Vagina (tissue), 2 donors: ENCODE measurements around the gene KDM3B. TPM values are rescaled to one million over a fixed set of nuclear protein-coding genes. Genes with fewer than 3 reads are reported as not detected.
"Not testable (repeated sequence)": the region's sequence is repeated elsewhere in the genome, so short reads cannot be mapped to it uniquely, and the experiment has no call there.

Experiments used
- DNase-seq, 2 donors: peaks; one replicate each; pipeline ENCODE4 v3.0.0-alpha.2; 2017; ENCODE audit errors: extremely low spot score in 2 of 2
- H3K27ac ChIP-seq: fragments of 200-600 bp; sonication (generic); one replicate; pipeline ENCODE4 v1.5.1; 2019
- H3K27me3 ChIP-seq: fragments of 200-600 bp; sonication (generic); one replicate; pipeline ENCODE4 v1.5.1; 2019
- H3K36me3 ChIP-seq, 2 donors: fragments of 200-600 bp; sonication (generic); one replicate each; pipeline ENCODE4 v1.5.1; 2017 to 2019
- H3K4me1 ChIP-seq: fragments of 200-600 bp; sonication (generic); one replicate; pipeline ENCODE4 v1.5.1; 2019
- H3K4me3 ChIP-seq, 2 donors: fragments of 200-600 bp; sonication (generic); 1 replicate in 1 of 2; 2 replicates in 1 of 2; pipeline ENCODE4 v1.5.1; 2016 to 2019
- H3K9me3 ChIP-seq: fragments of 200-600 bp; sonication (generic); one replicate; pipeline ENCODE4 v1.5.1; 2019
- POLR2A ChIP-seq, 2 donors: fragments of 450-650 bp; IDR thresholded peaks; one replicate each; pipeline ENCODE4 v1.6.1; 2017; ENCODE audit warnings: antibody characterized with exemption in 2 of 2, mild to moderate bottlenecking in 2 of 2, moderate library complexity in 2 of 2
- POLR2AphosphoS5 ChIP-seq, 2 donors: sonication (generic); formaldehyde crosslinking; IDR thresholded peaks; one replicate each; pipeline ENCODE4 v1.9.0; 2017; ENCODE audit warnings: antibody characterized with exemption in 2 of 2, mild to moderate bottlenecking in 2 of 2, low read depth in 1 of 2; ENCODE audit not compliant: insufficient read depth in 1 of 2
- intact Hi-C: fragments of 100-400 bp; cut with DNase I; formaldehyde crosslinking; loops from one replicate; pipeline ENCODE4 v1.15.1; 2023
- total RNA-seq: library from RNA; depleted of rRNA; stranded (reverse); fragments of >200 nt; gene quantifications from one replicate; pipeline ENCODE4 v1.2.3, GENCODE V29; 2016
- TF ChIP-seq, protein P1 (sequence below), 3 experiments: fragments of 450-650 bp in 2 of 3; fragments of 200-600 bp in 1 of 3; sonication (generic) in 1 of 3; IDR thresholded peaks; one replicate each; pipeline ENCODE4 v1.5.1; 2017 to 2019; ENCODE audit warnings: antibody characterized with exemption in 3 of 3, mild to moderate bottlenecking in 2 of 3, moderate library complexity in 2 of 3

Gene KDM3B
- total RNA-seq, 1 donor from 2014 or later: 48.6 TPM

GRCh38 chr5:138372653-138373052, 20.2 kb downstream of the KDM3B start:
- peaks cover 38% of the 10 kb centered on the region for H3K4me1 ChIP-seq
- H3K27ac ChIP-seq: no peak overlapping the region
- no peaks in the 10 kb centered on the region for H3K27me3 ChIP-seq
- intact Hi-C loops: no loop called here
- TF ChIP-seq POLR2AphosphoS5 (IDR thresholded peaks at IDR 0.05; ENCODE audit: insufficient read depth in 1 of 2, low read depth in 1 of 2) (no peak), POLR2A (IDR thresholded peaks at IDR 0.05) (no peak)
- TF ChIP-seq, protein P1, sequence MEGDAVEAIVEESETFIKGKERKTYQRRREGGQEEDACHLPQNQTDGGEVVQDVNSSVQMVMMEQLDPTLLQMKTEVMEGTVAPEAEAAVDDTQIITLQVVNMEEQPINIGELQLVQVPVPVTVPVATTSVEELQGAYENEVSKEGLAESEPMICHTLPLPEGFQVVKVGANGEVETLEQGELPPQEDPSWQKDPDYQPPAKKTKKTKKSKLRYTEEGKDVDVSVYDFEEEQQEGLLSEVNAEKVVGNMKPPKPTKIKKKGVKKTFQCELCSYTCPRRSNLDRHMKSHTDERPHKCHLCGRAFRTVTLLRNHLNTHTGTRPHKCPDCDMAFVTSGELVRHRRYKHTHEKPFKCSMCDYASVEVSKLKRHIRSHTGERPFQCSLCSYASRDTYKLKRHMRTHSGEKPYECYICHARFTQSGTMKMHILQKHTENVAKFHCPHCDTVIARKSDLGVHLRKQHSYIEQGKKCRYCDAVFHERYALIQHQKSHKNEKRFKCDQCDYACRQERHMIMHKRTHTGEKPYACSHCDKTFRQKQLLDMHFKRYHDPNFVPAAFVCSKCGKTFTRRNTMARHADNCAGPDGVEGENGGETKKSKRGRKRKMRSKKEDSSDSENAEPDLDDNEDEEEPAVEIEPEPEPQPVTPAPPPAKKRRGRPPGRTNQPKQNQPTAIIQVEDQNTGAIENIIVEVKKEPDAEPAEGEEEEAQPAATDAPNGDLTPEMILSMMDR (IDR thresholded peaks at IDR 0.05): no peak
- H3K36me3 ChIP-seq: peaks cover 4 to 46% of the 10 kb centered on the region in 2 donors
- no peak for DNase-seq
- no peaks in the 10 kb centered on the region for H3K9me3 ChIP-seq
- H3K4me3 ChIP-seq: no peak overlapping the region

DNA sequence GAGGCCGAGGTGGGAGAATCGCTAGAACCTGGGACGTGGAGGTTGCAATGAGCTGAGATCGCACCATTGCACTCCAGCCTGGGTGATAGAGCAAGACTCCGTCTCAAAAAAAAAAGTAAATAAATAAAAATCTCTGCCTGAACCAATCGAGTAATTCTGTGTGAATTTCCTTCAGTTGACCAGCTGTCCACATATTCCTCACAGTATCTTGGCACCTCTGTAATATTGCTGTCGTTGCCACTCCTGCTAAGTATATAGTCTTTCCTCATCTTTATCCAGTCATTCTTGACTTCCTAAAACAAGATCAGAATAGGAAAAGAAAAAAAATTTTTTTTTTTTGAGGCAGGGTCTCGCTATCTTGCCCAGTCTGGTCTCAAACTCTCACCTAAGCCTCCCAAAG, 29.9 kb downstream of the KDM3B start:
- DNase-seq: no peak
- Histone ChIP-seq H3K4me1 (no peaks in the 10 kb centered on the region), H3K4me3 (no peak overlapping the region), H3K27ac (no peak overlapping the region), H3K36me3 (peaks cover 0 to 68% of the 10 kb centered on the region in 2 donors), H3K9me3 (no peaks in the 10 kb centered on the region), H3K27me3 (no peaks in the 10 kb centered on the region)
- no peak for TF ChIP-seq POLR2AphosphoS5 (IDR thresholded peaks at IDR 0.05; ENCODE audit: insufficient read depth in 1 of 2, low read depth in 1 of 2)
- TF ChIP-seq POLR2A (IDR thresholded peaks at IDR 0.05): no peak
- TF ChIP-seq, protein P1 (IDR thresholded peaks at IDR 0.05): no peak
- intact Hi-C loops: no loop called here

GRCh38 chr5:138385660-138386059, 33.2 kb downstream of the KDM3B start:
- no peaks in the 10 kb centered on the region for H3K4me1 ChIP-seq
- H3K27me3 ChIP-seq: no peaks in the 10 kb centered on the region
- no peaks in the 10 kb centered on the region for H3K9me3 ChIP-seq
- no peak for DNase-seq
- intact Hi-C loops: no loop called here
- H3K36me3 ChIP-seq: peaks cover 0 to 57% of the 10 kb centered on the region in 2 donors
- TF ChIP-seq POLR2A (IDR thresholded peaks at IDR 0.05) (no peak), POLR2AphosphoS5 (IDR thresholded peaks at IDR 0.05; ENCODE audit: insufficient read depth in 1 of 2, low read depth in 1 of 2) (no peak)
- TF ChIP-seq, protein P1 (IDR thresholded peaks at IDR 0.05): no peak
- no peak overlapping the region for H3K4me3 ChIP-seq
- H3K27ac ChIP-seq: no peak overlapping the region

GRCh38 chr5:138386290-138386689, 33.8 kb downstream of the KDM3B start:
- Histone ChIP-seq H3K9me3 (no peaks in the 10 kb centered on the region), H3K36me3 (peaks cover 0 to 57% of the 10 kb centered on the region in 2 donors), H3K4me3 (no peak overlapping the region), H3K4me1 (no peaks in the 10 kb centered on the region), H3K27ac (no peak overlapping the region), H3K27me3 (no peaks in the 10 kb centered on the region)
- intact Hi-C loops: no loop called here
- TF ChIP-seq POLR2A (IDR thresholded peaks at IDR 0.05) (no peak), POLR2AphosphoS5 (IDR thresholded peaks at IDR 0.05; ENCODE audit: insufficient read depth in 1 of 2, low read depth in 1 of 2) (no peak)
- TF ChIP-seq, protein P1 (IDR thresholded peaks at IDR 0.05): no peak
- no peak for DNase-seq

DNA sequence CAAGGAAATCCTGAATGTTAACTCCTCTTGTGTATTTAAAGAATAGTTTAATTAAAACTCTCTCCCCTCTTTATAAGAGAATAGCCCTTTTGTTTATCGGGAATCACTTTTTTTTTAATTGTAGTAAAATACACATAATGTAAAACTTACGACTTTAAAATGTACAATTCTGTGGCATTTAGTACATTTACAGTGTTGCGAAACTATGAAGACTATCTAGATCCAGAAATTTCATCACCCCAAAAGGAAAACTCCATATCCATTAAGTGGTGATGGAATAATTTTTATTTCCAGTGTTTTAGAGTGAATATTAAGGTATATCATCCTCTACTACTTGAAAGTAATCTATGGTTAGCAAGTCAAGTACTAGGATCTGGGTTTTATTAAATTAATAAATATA, 36.8 kb downstream of the KDM3B start:
- TF ChIP-seq, protein P1 (IDR thresholded peaks at IDR 0.05): no peak
- TF ChIP-seq POLR2A (IDR thresholded peaks at IDR 0.05): no peak
- no peak for TF ChIP-seq POLR2AphosphoS5 (IDR thresholded peaks at IDR 0.05; ENCODE audit: insufficient read depth in 1 of 2, low read depth in 1 of 2)
- no peaks in the 10 kb centered on the region for H3K4me1 ChIP-seq
- intact Hi-C loops: no loop called here
- no peaks in the 10 kb centered on the region for H3K9me3 ChIP-seq
- no peak for DNase-seq
- H3K4me3 ChIP-seq: no peak overlapping the region
- H3K27ac ChIP-seq: no peak overlapping the region
- H3K36me3 ChIP-seq: peaks cover 0 to 61% of the 10 kb centered on the region in 2 donors
- H3K27me3 ChIP-seq: no peaks in the 10 kb centered on the region

GRCh38 chr5:138389911-138390310, 37.4 kb downstream of the KDM3B start:
- H3K9me3 ChIP-seq, intact Hi-C loops, DNase-seq, H3K27me3 ChIP-seq, H3K27ac ChIP-seq, H3K4me1 ChIP-seq, H3K4me3 ChIP-seq: not testable (repeated sequence)
- peaks cover 0 to 61% of the 10 kb centered on the region in 2 donors for H3K36me3 ChIP-seq
